Activated CD8-positive, alpha-beta T cell treated with anti-CD3 and anti-CD28 coated beads for 36 hours (primary cell): Measurements from ENCODE around the gene PRR7. TPM values are rescaled to one million over a fixed set of nuclear protein-coding genes. Genes with fewer than 3 reads are reported as not detected.
A peak's percentile ranks its signal among the peaks of the same experiment; 100 is the strongest.

Experiments used
- ATAC-seq: fragments of 200-7000 bp; cut with Tn5 transposase; one replicate; pipeline ENCODE4 v1.10.0; 2021; ENCODE audit warnings: mild to moderate bottlenecking, moderate library complexity
- CTCF ChIA-PET: fragments of 350-600 bp; sonication (Branson Sonifier 250); formaldehyde crosslinking; loops from one replicate; lab custom pipeline; 2021; ENCODE audit warnings: antibody characterized with exemption; lab: Charles Lee
- POLR2A ChIA-PET: fragments of 350-600 bp; sonication (Branson Sonifier 250); formaldehyde crosslinking; loops from one replicate; lab custom pipeline; 2021; ENCODE audit warnings: antibody characterized with exemption; lab: Charles Lee
- DNase-seq: peaks from one replicate; pipeline ENCODE4 v3.0.0-alpha.2; 2020
- H3K27ac Mint-ChIP-seq: one replicate; pipeline ENCODE4 v1.8.0; 2021; ENCODE audit warnings: mild to moderate bottlenecking, mixed read lengths
- H3K27me3 Mint-ChIP-seq: one replicate; pipeline ENCODE4 v1.8.0; 2021; ENCODE audit warnings: mixed read lengths
- H3K36me3 Mint-ChIP-seq: one replicate; pipeline ENCODE4 v1.8.0; 2021; ENCODE audit warnings: low read depth, mixed read lengths
- H3K4me1 Mint-ChIP-seq: one replicate; pipeline ENCODE4 v1.8.0; 2021; ENCODE audit warnings: low read depth, mixed read lengths
- H3K4me3 Mint-ChIP-seq: one replicate; pipeline ENCODE4 v1.8.0; 2021; ENCODE audit warnings: mild to moderate bottlenecking, moderate library complexity, mixed read lengths
- H3K9me3 Mint-ChIP-seq: one replicate; pipeline ENCODE4 v1.8.0; 2021; ENCODE audit warnings: mixed read lengths
- intact Hi-C: fragments of 100-400 bp; cut with micrococcal nuclease; formaldehyde crosslinking; loops from one replicate; pipeline ENCODE4 v1.10.0; 2022
- total RNA-seq, 2 experiments: library from RNA; stranded (reverse); gene quantifications; one replicate each; pipeline ENCODE4 v1.2.3, GENCODE V29; 2021
- TF ChIP-seq, protein P1 (sequence below): fragments of 200-600 bp; IDR thresholded peaks from one replicate; pipeline ENCODE4 v1.8.0; 2022; ENCODE audit warnings: antibody characterized with exemption, mild to moderate bottlenecking

PRR7 gene
- total RNA-seq, 2 experiments from 2014 or later: 32.6 to 36.4 TPM

DNA sequence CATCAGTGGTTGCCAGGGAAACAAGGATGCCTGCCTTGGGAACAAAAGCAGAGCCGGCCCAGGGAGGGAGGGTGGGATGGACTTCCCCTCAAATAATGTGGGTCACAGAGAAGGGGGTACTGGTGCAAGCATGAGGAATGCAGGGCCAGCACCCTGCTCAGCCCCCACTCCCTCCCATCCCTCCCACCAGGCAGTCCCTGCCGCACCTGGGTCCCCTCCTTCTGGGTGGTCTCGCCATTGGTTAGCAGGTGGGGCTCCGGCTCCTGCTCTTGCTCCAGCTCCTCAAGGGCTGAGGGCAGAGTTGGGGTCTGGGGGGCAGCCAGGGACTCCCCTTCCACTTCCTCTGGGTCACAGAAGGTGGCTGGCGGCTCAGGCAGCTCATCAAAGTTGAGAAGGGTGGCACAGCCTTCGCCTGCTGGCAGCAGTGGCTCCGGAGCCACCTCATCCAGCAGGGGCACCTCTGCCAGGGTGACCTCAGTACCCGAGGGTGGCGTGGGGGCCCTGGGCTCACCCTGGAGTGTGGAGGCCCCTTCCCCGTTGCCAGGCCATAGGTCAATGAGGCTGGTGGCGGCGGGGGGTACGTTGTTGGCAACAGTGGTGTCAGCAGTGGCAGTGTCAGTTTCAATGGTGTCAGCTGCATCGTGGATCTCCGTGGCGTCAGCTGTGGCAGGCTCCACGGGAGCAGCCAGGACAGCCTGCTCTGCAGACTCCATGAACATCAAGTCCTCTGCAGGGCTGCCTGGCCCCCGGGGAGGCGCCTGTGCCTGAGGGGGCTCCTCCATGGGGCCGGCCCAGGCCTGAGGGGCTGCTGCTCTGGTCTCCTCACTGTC, 11.5 kb downstream of the PRR7 start:
- ATAC-seq (no peak), DNase-seq (no peak)
- no peaks in the 10 kb centered on the region for H3K27me3 Mint-ChIP-seq
- H3K9me3 Mint-ChIP-seq: no peaks in the 10 kb centered on the region
- no peak overlapping the region for H3K27ac Mint-ChIP-seq
- TF ChIP-seq, protein P1, sequence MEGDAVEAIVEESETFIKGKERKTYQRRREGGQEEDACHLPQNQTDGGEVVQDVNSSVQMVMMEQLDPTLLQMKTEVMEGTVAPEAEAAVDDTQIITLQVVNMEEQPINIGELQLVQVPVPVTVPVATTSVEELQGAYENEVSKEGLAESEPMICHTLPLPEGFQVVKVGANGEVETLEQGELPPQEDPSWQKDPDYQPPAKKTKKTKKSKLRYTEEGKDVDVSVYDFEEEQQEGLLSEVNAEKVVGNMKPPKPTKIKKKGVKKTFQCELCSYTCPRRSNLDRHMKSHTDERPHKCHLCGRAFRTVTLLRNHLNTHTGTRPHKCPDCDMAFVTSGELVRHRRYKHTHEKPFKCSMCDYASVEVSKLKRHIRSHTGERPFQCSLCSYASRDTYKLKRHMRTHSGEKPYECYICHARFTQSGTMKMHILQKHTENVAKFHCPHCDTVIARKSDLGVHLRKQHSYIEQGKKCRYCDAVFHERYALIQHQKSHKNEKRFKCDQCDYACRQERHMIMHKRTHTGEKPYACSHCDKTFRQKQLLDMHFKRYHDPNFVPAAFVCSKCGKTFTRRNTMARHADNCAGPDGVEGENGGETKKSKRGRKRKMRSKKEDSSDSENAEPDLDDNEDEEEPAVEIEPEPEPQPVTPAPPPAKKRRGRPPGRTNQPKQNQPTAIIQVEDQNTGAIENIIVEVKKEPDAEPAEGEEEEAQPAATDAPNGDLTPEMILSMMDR: peak; percentile 56
- intact Hi-C loops: loop anchor here (5.0 kb wide), 1 partner anchor 39 kb away; the partner anchor contains the start of gene PDLIM7
- H3K36me3 Mint-ChIP-seq: peaks cover 22% of the 10 kb centered on the region
- no peak overlapping the region for H3K4me3 Mint-ChIP-seq
- H3K4me1 Mint-ChIP-seq: peaks cover 35% of the 10 kb centered on the region
- ChIA-PET CTCF (interaction anchor here (0.7 to 6.8 kb wide), 25 partner anchors 8 to 152 kb away, joined by 3 to 102 read pairs (median 6); partner anchors contain the start of genes PDLIM7 and PRR7), POLR2A (interaction anchor here (1.0 to 22.1 kb wide), 5 partner anchors 9 to 56 kb away, joined by 4 to 294 read pairs (median 6); partner anchors contain the start of genes DBN1 and PRR7)

- POLR2A ChIA-PET: interaction anchor here (7.8 to 22.1 kb wide), 2 partner anchors 15 kb away, joined by 98 to 294 read pairs; partner anchors contain the start of genes DBN1 and PRR7
Observed at GRCh38 chr5:177458912-177459350, 12.3 kb downstream of the PRR7 start.

GRCh38 chr5:177459357-177459756, 12.7 kb downstream of the PRR7 start:
- Mint-ChIP-seq H3K27ac (no peak overlapping the region), H3K4me1 (peaks cover 25% of the 10 kb centered on the region), H3K4me3 (no peak overlapping the region), H3K27me3 (no peaks in the 10 kb centered on the region), H3K9me3 (no peaks in the 10 kb centered on the region), H3K36me3 (peaks cover 28% of the 10 kb centered on the region)
- ChIA-PET POLR2A (interaction anchor here (0.6 to 22.1 kb wide), 3 partner anchors 10 to 39 kb away, joined by 3 to 294 read pairs (median 3); partner anchors contain the start of gene DBN1), CTCF (interaction anchor here (2.6 to 6.8 kb wide), 2 partner anchors 19 to 42 kb away, joined by 24 to 48 read pairs; no protein-coding TSS in a partner anchor)
- TF ChIP-seq, protein P1: no peak
- ATAC-seq (no peak), DNase-seq (no peak)
- intact Hi-C loops: loop anchor here (5.0 kb wide), 1 partner anchor 38 kb away; the partner anchor contains the start of gene PDLIM7

More at GRCh38 chr5:177458912-177459350, 12.3 kb downstream of the PRR7 start:
- no peaks in the 10 kb centered on the region for H3K9me3 Mint-ChIP-seq
- H3K4me3 Mint-ChIP-seq: no peak overlapping the region
- CTCF ChIA-PET: interaction anchor here (2.4 to 6.8 kb wide), 3 partner anchors 19 to 56 kb away, joined by 24 to 65 read pairs (median 48); no protein-coding TSS in a partner anchor
- H3K27ac Mint-ChIP-seq: no peak overlapping the region
- H3K4me1 Mint-ChIP-seq: peaks cover 26% of the 10 kb centered on the region
- TF ChIP-seq, protein P1: no peak
- H3K27me3 Mint-ChIP-seq: no peaks in the 10 kb centered on the region
- DNase-seq: no peak
- no peak for ATAC-seq
- intact Hi-C loops: loop anchor here (5.0 kb wide), 1 partner anchor 38 kb away; the partner anchor contains the start of gene PDLIM7
- peaks cover 28% of the 10 kb centered on the region for H3K36me3 Mint-ChIP-seq

GRCh38 chr5:177459819-177460628, 13.4 kb downstream of the PRR7 start:
- Mint-ChIP-seq H3K27ac (no peak overlapping the region), H3K4me1 (peaks cover 25% of the 10 kb centered on the region), H3K36me3 (peaks cover 29% of the 10 kb centered on the region), H3K27me3 (no peaks in the 10 kb centered on the region), H3K4me3 (no peak overlapping the region), H3K9me3 (no peaks in the 10 kb centered on the region)
- ATAC-seq: no peak
- DNase-seq: no peak
- TF ChIP-seq, protein P1: no peak
- CTCF ChIA-PET: interaction anchor here (0.9 to 1.0 kb wide), 2 partner anchors 69 to 150 kb away, joined by 3 read pairs; no protein-coding TSS in a partner anchor
- POLR2A ChIA-PET: interaction anchor here (0.6 to 22.1 kb wide), 4 partner anchors 11 to 48 kb away, joined by 3 to 294 read pairs (median 3); partner anchors contain the start of gene DBN1
- intact Hi-C loops: loop anchor here (5.0 kb wide), 1 partner anchor 37 kb away; the partner anchor contains the start of gene PDLIM7
